Spleen (tissue), 13 donors: ENCODE measurements around the gene KIAA1191. TPM values are rescaled to one million over a fixed set of nuclear protein-coding genes. Genes with fewer than 3 reads are reported as not detected.

Experiments
- DNase-seq: peaks from one replicate; pipeline ENCODE4 v3.0.0-alpha.2; 2020
- H3K27ac ChIP-seq, 8 donors: fragments of 200-600 bp; sonication (generic) in 7 of 8; 1 replicate in 4 of 8; 2 replicates in 4 of 8; pipeline versions ENCODE4 v1.5.0 to v1.8.0; 2016 to 2021; ENCODE audit warnings: inconsistent platforms in 4 of 8, mild to moderate bottlenecking in 4 of 8, moderate library complexity in 1 of 8
- H3K27me3 ChIP-seq, 7 donors: fragments of 200-600 bp; sonication (generic) in 6 of 7; replicated peaks in 1 of 7; 1 replicate in 4 of 7; 2 replicates in 3 of 7; pipeline versions ENCODE4 v1.5.0 to v1.8.0; 2016 to 2021; ENCODE audit warnings: inconsistent platforms in 3 of 7, mild to moderate bottlenecking in 1 of 7
- H3K36me3 ChIP-seq, 6 donors: fragments of 200-600 bp; sonication (generic) in 5 of 6; 1 replicate in 4 of 6; 2 replicates in 2 of 6; pipeline versions ENCODE4 v1.5.0 to v1.8.0; 2016 to 2021; ENCODE audit warnings: inconsistent platforms in 2 of 6
- H3K4me1 ChIP-seq, 6 donors: fragments of 200-600 bp; sonication (generic) in 5 of 6; 1 replicate in 3 of 6; 2 replicates in 3 of 6; pipeline versions ENCODE4 v1.5.0 to v1.8.0; 2016 to 2021; ENCODE audit warnings: inconsistent platforms in 3 of 6
- H3K4me3 ChIP-seq, 8 donors: fragments of 200-600 bp; sonication (generic) in 7 of 8; 1 replicate in 4 of 8; 2 replicates in 4 of 8; pipeline versions ENCODE4 v1.5.0 to v1.8.0; 2016 to 2021; ENCODE audit warnings: inconsistent platforms in 4 of 8, mild to moderate bottlenecking in 4 of 8, moderate library complexity in 2 of 8
- H3K9me3 ChIP-seq, 8 donors: fragments of 200-600 bp; sonication (generic) in 7 of 8; 1 replicate in 4 of 8; 2 replicates in 4 of 8; pipeline versions ENCODE4 v1.5.0 to v1.8.0; 2016 to 2021; ENCODE audit warnings: inconsistent platforms in 4 of 8
- CTCF ChIP-seq, 11 experiments: fragments of 200-600 bp in 7 of 11; fragments of 450-650 bp in 4 of 11; sonication (generic) in 4 of 11; IDR thresholded peaks in 8 of 11; conservative IDR thresholded peaks in 3 of 11; 1 replicate in 7 of 11; 2 replicates in 4 of 11; pipeline versions ENCODE4 v1.4.0 to v1.8.0; 2016 to 2021; ENCODE audit warnings: antibody characterized with exemption in 11 of 11, inconsistent platforms in 4 of 11, mild to moderate bottlenecking in 1 of 11
- POLR2A ChIP-seq, 3 donors: fragments of 450-650 bp; IDR thresholded peaks; one replicate each; pipeline ENCODE4 v1.5.1; 2017; ENCODE audit warnings: antibody characterized with exemption in 3 of 3, mild to moderate bottlenecking in 1 of 3
- POLR2AphosphoS5 ChIP-seq, 3 donors: sonication (generic); formaldehyde crosslinking; IDR thresholded peaks; one replicate each; pipeline ENCODE4 v1.5.1; 2017; ENCODE audit warnings: antibody characterized with exemption in 3 of 3
- WGBS, 5 donors: extraction: QIAGEN DNeasy Blood & Tissue Kit in 3 of 5; methylation state at CpG; one replicate each; pipeline versions ENCODE4 v1.1.5 to v1.1.7; 2013 to 2018; 5-methylcytosine and 5-hydroxymethylcytosine counted together
- intact Hi-C: fragments of 100-400 bp; cut with DNase I; formaldehyde crosslinking; loops from one replicate; pipeline ENCODE4 v1.15.0; 2023; ENCODE audit warnings: low total_unique reads
- long read RNA-seq, 2 donors: transcript quantifications; one replicate each; lab custom pipeline, GENCODE V29; 2026
- polyA plus RNA-seq, 3 donors: library from polyadenylated mRNA; stranded (reverse); fragments of 200-250 nt; gene quantifications; one replicate each; pipeline ENCODE4 v1.2.1, GENCODE V29; 2013
- total RNA-seq, 7 donors: library from RNA; depleted of rRNA in 3 of 7; stranded (reverse); fragments of >200 nt in 3 of 7; fragmentation: NEBNext Ultra II Directional in 4 of 7; extraction: Animal tissue kit (Norgen Biotek cat#: 25700) in 4 of 7; gene quantifications; one replicate each; pipeline versions ENCODE4 v1.1.0 to v1.2.1, GENCODE V29; 2016 to 2021
- donor health status: healthy with polysubstance abuse.
- donor health status: DM: no; HTN: no; CAD: no; lungs with moderate emphysema.
- donor health status: DM: no; HTN: no; CAD: no.
- donor health status: Bipolar disorder and iron deficiency.
- donor health status: healthy.
- donor health status: DM: no; HTN: no; CAD: no.
- donor health status: DM: yes; HTN: yes; CAD: no.

KIAA1191 gene
- total RNA-seq = 10 to 100 TPM; 60.2 to 99.0 (median 75.1) TPM
- 10 to 100 TPM; 24.4 to 34.4 (median 26.3) TPM for polyA plus RNA-seq
- long read RNA-seq, donor 1, transcript KIAA1191-201 (9 exons, 2,991 nt) = major isoform, 9 of 17 reads
- long read RNA-seq, donor 1, partial matches to known transcripts = 6 of 17 reads
- long read RNA-seq, donor 1, other reads (novel, unspliced or antisense) = 0 of 17 reads
- long read RNA-seq, donor 2, transcript KIAA1191-201 (9 exons, 2,991 nt) = major isoform, 9 of 12 reads
- long read RNA-seq, donor 2, partial matches to known transcripts = 0 of 12 reads
- long read RNA-seq, donor 2, other reads (novel, unspliced or antisense) = 0 of 12 reads

GRCh38 chr5:176361437-176362232 is at the start of gene KIAA1191:
TSS of gene KIAA1191 (minus strand) at chr5:176361764. CDS start at chr5:176359508, 2,256 bp downstream.
- no peaks in the 10 kb centered on the region for H3K9me3 ChIP-seq
- peaks cover 0 to 31% (median 9%) of the 10 kb centered on the region in 6 donors for H3K36me3 ChIP-seq
- WGBS, 5 donors = 1 to 2% (median 1%) methylated on average over 26 to 56 of the region's 56 CpGs
- peaks cover 25 to 81% (median 50%) of the 10 kb centered on the region in 6 donors for H3K4me1 ChIP-seq
- intact Hi-C loops = no loop called here
- TF ChIP-seq POLR2AphosphoS5 (IDR thresholded peaks at IDR 0.05) = peak; percentile 97 to 99 (median 99)
- peak; percentile 66 to 95 (median 79) for TF ChIP-seq POLR2A (IDR thresholded peaks at IDR 0.05)
- TF ChIP-seq CTCF (IDR thresholded peaks at IDR 0.05 in 8 of 11, conservative IDR thresholded peaks at IDR 0.05 in 3 of 11) = peak in 9 of 11 experiments; percentile 4 to 58 (median 36)
- peak within 1 kb of the TSS; percentile 63 to 93 (median 82) for H3K4me3 ChIP-seq
- peak within 1 kb of the TSS; percentile 69 to 91 (median 84) for H3K27ac ChIP-seq
- peaks cover 0 to 18% (median 0%) of the 10 kb centered on the region in 7 donors for H3K27me3 ChIP-seq
- peak; percentile 99 for DNase-seq

- H3K4me1 ChIP-seq = peaks cover 8 to 49% (median 29%) of the 10 kb centered on the region in 6 donors
- H3K27ac ChIP-seq = no peak overlapping the region
Observed at GRCh38 chr5:176410486-176411180, 49.1 kb upstream of the KIAA1191 start.

GRCh38 chr5:176409765-176410164 is 48.2 kb upstream of the KIAA1191 start:
- 87 to 99% (median 90%) methylated on average over 4 of the region's 4 CpGs for WGBS, 5 donors
- no peak for DNase-seq
- TF ChIP-seq POLR2AphosphoS5 (IDR thresholded peaks at IDR 0.05) (no peak), POLR2A (IDR thresholded peaks at IDR 0.05) (no peak), CTCF (IDR thresholded peaks at IDR 0.05 in 8 of 11, conservative IDR thresholded peaks at IDR 0.05 in 3 of 11) (no peak)
- H3K27ac ChIP-seq = no peak overlapping the region
- no peaks in the 10 kb centered on the region for H3K9me3 ChIP-seq
- peaks cover 2 to 41% (median 20%) of the 10 kb centered on the region in 6 donors for H3K4me1 ChIP-seq
- H3K27me3 ChIP-seq = no peaks in the 10 kb centered on the region
- intact Hi-C loops = no loop called here
- no peak overlapping the region for H3K4me3 ChIP-seq
- peaks cover 0 to 62% (median 38%) of the 10 kb centered on the region in 6 donors for H3K36me3 ChIP-seq

More at GRCh38 chr5:176410486-176411180, 49.1 kb upstream of the KIAA1191 start:
- Histone ChIP-seq H3K9me3 (no peaks in the 10 kb centered on the region), H3K4me3 (no peak overlapping the region), H3K36me3 (peaks cover 0 to 53% (median 36%) of the 10 kb centered on the region in 6 donors), H3K27me3 (no peaks in the 10 kb centered on the region)
- intact Hi-C loops = no loop called here
- no peak for TF ChIP-seq POLR2A (IDR thresholded peaks at IDR 0.05)
- TF ChIP-seq POLR2AphosphoS5 (IDR thresholded peaks at IDR 0.05) = no peak
- TF ChIP-seq CTCF (IDR thresholded peaks at IDR 0.05 in 8 of 11, conservative IDR thresholded peaks at IDR 0.05 in 3 of 11) = no peak
- DNase-seq = no peak
- 88 to 94% (median 93%) methylated on average over 3 to 5 of the region's 5 CpGs for WGBS, 5 donors
